Sigmoid colon (tissue), 4 donors: ENCODE results near the gene CT45A10.

Source experiments
- EP300 ChIP-seq, 4 donors: sonication (generic); formaldehyde crosslinking; IDR thresholded peaks; one replicate each; pipeline ENCODE4 v1.6.1; 2017; ENCODE audit warnings: antibody characterized with exemption in 4 of 4
- POLR2A ChIP-seq, 2 donors: fragments of 450-650 bp; IDR thresholded peaks; one replicate each; pipeline ENCODE4 v1.6.1; 2016; ENCODE audit warnings: antibody characterized with exemption in 2 of 2, mild to moderate bottlenecking in 2 of 2, moderate library complexity in 2 of 2
- TF ChIP-seq, protein P1 (sequence below), 4 experiments: fragments of 450-650 bp in 3 of 4; fragments of 200-600 bp in 1 of 4; IDR thresholded peaks; one replicate each; pipeline ENCODE4 v1.5.1; 2016 to 2019; ENCODE audit warnings: antibody characterized with exemption in 4 of 4, mild to moderate bottlenecking in 3 of 4, moderate library complexity in 2 of 4

DNA sequence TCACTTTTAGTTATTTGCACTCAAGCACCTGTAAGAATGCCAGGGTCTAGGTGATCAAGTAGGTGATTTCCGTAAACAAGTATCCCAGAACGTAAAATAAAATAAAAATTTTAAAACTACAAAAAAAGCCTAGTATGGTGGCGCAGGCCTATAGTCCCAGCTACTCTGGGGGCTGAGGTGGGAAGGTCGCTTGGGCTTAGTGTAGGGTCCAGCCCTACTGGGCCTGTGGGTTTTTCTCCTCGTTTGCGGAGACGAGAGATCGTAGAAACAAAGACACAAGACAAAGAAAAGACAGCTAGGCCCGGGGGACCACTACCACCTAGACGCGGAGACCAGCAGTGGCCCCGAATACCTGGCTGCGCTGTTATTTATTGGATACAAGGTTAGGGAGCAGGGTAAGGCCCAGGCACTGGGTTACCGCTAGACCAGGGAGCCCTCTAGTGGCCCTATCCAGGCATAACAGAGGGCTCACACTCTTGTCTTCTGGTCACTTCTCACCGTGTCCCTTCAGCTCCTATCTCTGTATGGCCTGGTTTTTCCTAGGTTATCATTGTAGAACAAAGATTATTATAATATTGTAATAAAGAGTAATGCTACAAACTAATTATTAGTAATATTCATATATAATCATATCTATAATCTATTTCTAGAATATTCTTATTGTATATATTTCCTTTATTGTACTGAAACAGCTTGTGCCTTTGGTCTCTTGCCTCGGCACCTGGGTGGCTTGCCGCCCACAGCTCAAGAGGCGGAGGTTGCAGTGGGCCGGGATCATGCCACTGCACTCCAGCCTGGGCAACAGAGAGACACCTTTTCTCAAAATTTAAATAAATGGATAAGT lies 38.6 kb upstream of the CT45A10 start:
- TF ChIP-seq, protein P1, sequence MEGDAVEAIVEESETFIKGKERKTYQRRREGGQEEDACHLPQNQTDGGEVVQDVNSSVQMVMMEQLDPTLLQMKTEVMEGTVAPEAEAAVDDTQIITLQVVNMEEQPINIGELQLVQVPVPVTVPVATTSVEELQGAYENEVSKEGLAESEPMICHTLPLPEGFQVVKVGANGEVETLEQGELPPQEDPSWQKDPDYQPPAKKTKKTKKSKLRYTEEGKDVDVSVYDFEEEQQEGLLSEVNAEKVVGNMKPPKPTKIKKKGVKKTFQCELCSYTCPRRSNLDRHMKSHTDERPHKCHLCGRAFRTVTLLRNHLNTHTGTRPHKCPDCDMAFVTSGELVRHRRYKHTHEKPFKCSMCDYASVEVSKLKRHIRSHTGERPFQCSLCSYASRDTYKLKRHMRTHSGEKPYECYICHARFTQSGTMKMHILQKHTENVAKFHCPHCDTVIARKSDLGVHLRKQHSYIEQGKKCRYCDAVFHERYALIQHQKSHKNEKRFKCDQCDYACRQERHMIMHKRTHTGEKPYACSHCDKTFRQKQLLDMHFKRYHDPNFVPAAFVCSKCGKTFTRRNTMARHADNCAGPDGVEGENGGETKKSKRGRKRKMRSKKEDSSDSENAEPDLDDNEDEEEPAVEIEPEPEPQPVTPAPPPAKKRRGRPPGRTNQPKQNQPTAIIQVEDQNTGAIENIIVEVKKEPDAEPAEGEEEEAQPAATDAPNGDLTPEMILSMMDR (IDR thresholded peaks at IDR 0.05): peak in 2 of 4 experiments; percentile 23 to 48
- TF ChIP-seq EP300 (IDR thresholded peaks at IDR 0.05) (no peak), POLR2A (IDR thresholded peaks at IDR 0.05) (no peak)
